K562 (cell line): ENCODE measurements around the gene ACTN4. TPM values are rescaled to one million over a fixed set of nuclear protein-coding genes. Genes with fewer than 3 reads are reported as not detected.

Source experiments
- ATAC-seq: fragments of 200-7000 bp; cut with Tn5 transposase; 3 replicates; pipeline ENCODE4 v1.9.1; 2020; ENCODE audit warnings: moderate library complexity
- BruUV-seq: library from RNA; stranded (reverse); fragments of 400-500 nt; replicated peaks from 2 replicates; lab custom pipeline; 2021; lab: Mats Ljungman, UMichigan
- CTCF ChIA-PET: fragments of 300-600 bp; formaldehyde crosslinking; extraction: SDS; loops from one replicate; lab custom pipeline; 2021; ENCODE audit warnings: low intra/inter-chr PET ratio; lab: Yijun Ruan, JAX
- POLR2A ChIA-PET: fragments of 300-600, 350-650 bp; sonication (Branson Sonifier 250); formaldehyde crosslinking; extraction: SDS; loops from one replicate; lab custom pipeline; 2021; ENCODE audit warnings: antibody characterized with exemption, inconsistent platforms; lab: Yijun Ruan, JAX
- DNase-seq, 4 experiments: peaks; one replicate each; pipeline versions ENCODE4 v3.0.0 to v3.0.0-alpha.2; 2011 to 2018; ENCODE audit warnings: low spot score in 3 of 4, mixed read lengths in 3 of 4; ENCODE audit errors: extremely low read depth in 1 of 4
- FAIRE-seq: peaks from 2 replicates; lab custom pipeline; 2011; peaks lifted over from hg19 to GRCh38; lab: Jason Lieb, UNC
- H2AFZ ChIP-seq: 2 replicates; pipeline ENCODE4 v1.6.0; 2011; ENCODE audit warnings: low read depth, low read length, control low read depth, inconsistent platforms
- H3K27ac ChIP-seq: fragments of 200-600 bp; 3 replicates; pipeline ENCODE4 v1.8.0; 2011; ENCODE audit warnings: low read depth, mild to moderate bottlenecking, control low read depth, inconsistent platforms, low read length, moderate library complexity, mixed read lengths; ENCODE audit errors: extremely low read depth
- H3K27me3 ChIP-seq, 2 experiments: fragments of 300-600 bp in 1 of 2; 2 replicates in 1 of 2; 3 replicates in 1 of 2; pipeline versions ENCODE4 v1.6.0 to v1.8.0; 2011; ENCODE audit warnings: inconsistent platforms in 2 of 2, low read length in 2 of 2, mild to moderate bottlenecking in 1 of 2, mixed read lengths in 1 of 2, moderate library complexity in 1 of 2; ENCODE audit not compliant: control insufficient read depth in 2 of 2, insufficient read depth in 2 of 2
- H3K36me3 ChIP-seq: fragments of 300-600 bp; 3 replicates; pipeline ENCODE4 v1.8.0; 2011; ENCODE audit warnings: mild to moderate bottlenecking, low read length, inconsistent platforms; ENCODE audit not compliant: control insufficient read depth, insufficient read depth
- H3K4me1 ChIP-seq, 2 experiments: fragments of 200-600 bp in 1 of 2; replicated peaks in 1 of 2; 2 replicates in 1 of 2; 3 replicates in 1 of 2; pipeline versions ENCODE4 v1.5.1 to v1.8.0; 2011; ENCODE audit warnings: inconsistent platforms in 2 of 2, low read length in 2 of 2, mild to moderate bottlenecking in 1 of 2, mixed read lengths in 1 of 2, moderate library complexity in 1 of 2; ENCODE audit not compliant: control insufficient read depth in 2 of 2, insufficient read depth in 2 of 2
- H3K4me2 ChIP-seq: 2 replicates; pipeline ENCODE4 v1.6.1; 2011; ENCODE audit warnings: low read length, control low read depth, inconsistent platforms, mixed read lengths; ENCODE audit not compliant: insufficient read depth
- H3K4me3 ChIP-seq: fragments of 200-600 bp; sonication (generic), shearing (Covaris generic); 2 replicates; pipeline ENCODE4 v1.5.1; 2016; ENCODE audit warnings: control low read depth, inconsistent platforms
- H3K79me2 ChIP-seq: fragments of 200-600 bp; 3 replicates; pipeline ENCODE4 v1.8.0; 2011; ENCODE audit warnings: low read length, inconsistent platforms; ENCODE audit not compliant: control insufficient read depth, insufficient read depth
- H3K9ac ChIP-seq, 2 experiments: 2 replicates each; pipeline versions ENCODE4 v1.6.0 to v1.6.1; 2011; ENCODE audit warnings: low read depth in 2 of 2, low read length in 2 of 2, control low read depth in 1 of 2, inconsistent platforms in 1 of 2, mild to moderate bottlenecking in 1 of 2, mixed read lengths in 1 of 2; ENCODE audit not compliant: insufficient read depth in 1 of 2
- H3K9me1 ChIP-seq: one replicate; pipeline ENCODE4 v1.6.0; 2011; ENCODE audit warnings: inconsistent platforms, mild to moderate bottlenecking, low read length, moderate library complexity; ENCODE audit not compliant: control insufficient read depth, insufficient read depth
- H3K9me3 ChIP-seq: replicated peaks from 2 replicates; pipeline ENCODE4 v1.5.1; 2011; ENCODE audit warnings: low read depth, low read length, inconsistent platforms; ENCODE audit not compliant: control insufficient read depth, insufficient read depth
- H4K20me1 ChIP-seq: replicated peaks from 2 replicates; pipeline ENCODE4 v1.6.1; 2011; ENCODE audit warnings: low read length, inconsistent platforms, mixed read lengths; ENCODE audit not compliant: control insufficient read depth, insufficient read depth
- BCL6 ChIP-seq: fragments of 250-450 bp; sonication (Bioruptor Pico); IDR thresholded peaks from 2 replicates; pipeline ENCODE4 v1.4.0; 2020
- CBX8 ChIP-seq: fragments of 200-600 bp; sonication (generic); IDR thresholded peaks from 2 replicates; pipeline ENCODE4 v1.6.1; 2012; ENCODE audit warnings: borderline replicate concordance, mixed run types, low read depth, mild to moderate bottlenecking, moderate library complexity, mixed read lengths, low read length, control low read depth, inconsistent platforms; ENCODE audit not compliant: poor library complexity, severe bottlenecking; ENCODE audit errors: extremely low read depth
- KLF10 ChIP-seq: fragments of 250-450 bp; sonication (Bioruptor Pico); IDR thresholded peaks from 2 replicates; pipeline ENCODE4 v1.6.1; 2021; ENCODE audit warnings: matching md5 sums
- NFYB ChIP-seq: IDR thresholded peaks from 2 replicates; pipeline ENCODE4 v1.6.1; 2011; ENCODE audit warnings: mild to moderate bottlenecking, moderate library complexity; ENCODE audit not compliant: insufficient read length; ENCODE audit errors: extremely low read depth
- WGBS: fragments of 100-300 bp; shearing (Covaris generic); methylation state at CpG from one replicate; pipeline ENCODE4 v1.1.6; 2016; ENCODE audit warnings: low coverage, mixed read lengths; ENCODE audit not compliant: insufficient coverage; ENCODE audit errors: missing lambda C conversion rate; 5-methylcytosine and 5-hydroxymethylcytosine counted together
- in situ Hi-C: fragments of 300-500 bp; cut with MboI; formaldehyde crosslinking; loops from 4 replicates; pipeline ENCODE4 v1.15.0; 2018; ENCODE audit warnings: inconsistent platforms, mixed read lengths
- intact Hi-C: fragments of 100-400 bp; cut with micrococcal nuclease; formaldehyde crosslinking; loops from 2 replicates; pipeline ENCODE4 v1.14.2; 2022
- polyA plus RNA-seq, 8 experiments: library from polyadenylated mRNA; depleted of rRNA in 4 of 8; stranded (reverse) in 5 of 8; unstranded in 3 of 8; fragments of >200 nt; fragmentation: Nextera tagmentation in 2 of 8; fragmentation: Illumina TruSeq in 1 of 8; extraction: Ambion mirVana in 2 of 8; extraction: Trizol in 1 of 8; gene quantifications; 2 replicates each; pipeline versions ENCODE4 v1.2.1 to v1.2.3, GENCODE V29; 2011 to 2014; ENCODE audit warnings: inconsistent platforms in 1 of 8, missing spikeins in 1 of 8
- total RNA-seq, 7 experiments: library from RNA; depleted of rRNA in 6 of 7; stranded (reverse); fragments of >200 nt in 6 of 7; fragmentation: Illumina TruSeq in 2 of 7; extraction: Trizol in 2 of 7; gene quantifications; 2 replicates each; pipeline versions ENCODE4 v1.2.1 to v1.2.3, GENCODE V29; 2011 to 2021; ENCODE audit warnings: low replicate concordance in 1 of 7
- TF ChIP-seq, protein P1 (sequence below), 2 experiments: fragments of 250-450 bp in 1 of 2; fragments of 450-650 bp in 1 of 2; sonication (Bioruptor Pico) in 1 of 2; IDR thresholded peaks; 2 replicates each; pipeline versions ENCODE4 v1.6.1 to v1.8.0; 2016 to 2021; ENCODE audit warnings: mild to moderate bottlenecking in 2 of 2, moderate library complexity in 2 of 2, missing compliant biosample characterization in 1 of 2, missing genetic modification characterization in 1 of 2

The ACTN4 gene
- total and polyA plus RNA-seq, 9 of the 15 experiments (the other 6 are each of a cell fraction or from before 2014, with no cell fraction given) = 3.1 to 385 (median 125) TPM

DNA sequence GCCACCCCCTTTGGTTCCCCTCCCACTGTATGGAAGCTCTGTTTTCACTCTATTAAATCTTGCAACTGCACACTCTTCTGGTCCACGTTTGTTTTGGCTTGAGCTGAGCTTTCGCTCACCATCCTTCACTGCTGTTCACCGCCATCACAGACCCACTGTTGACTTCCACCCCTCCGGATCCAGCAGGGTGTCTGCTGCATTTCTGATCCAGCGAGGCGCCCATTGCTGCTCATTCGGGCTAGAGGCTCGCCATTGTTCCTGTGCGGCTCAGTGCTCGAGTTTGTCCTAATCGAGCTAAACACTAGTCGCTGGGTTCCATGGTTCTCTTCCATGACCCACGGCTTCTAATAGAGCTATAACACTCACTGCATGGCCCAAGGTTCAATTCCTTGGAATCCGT lies 42.7 kb downstream of the ACTN4 start:
- peak overlapping the region; percentile 82; the same call in 1 of the 3 replicates for H3K27ac ChIP-seq
- H3K4me3 ChIP-seq = no peak overlapping the region
- POLR2A ChIA-PET = interaction anchor here (1.6 to 1.8 kb wide), 2 partner anchors 11 to 303 kb away, joined by 4 to 5 read pairs; no protein-coding TSS in a partner anchor
- peaks cover 16% of the 10 kb centered on the region for H4K20me1 ChIP-seq
- intact Hi-C loops = no loop called here
- CTCF ChIA-PET = no interaction called here
- H3K79me2 ChIP-seq = peaks cover 96% of the 10 kb centered on the region
- H3K9me1 ChIP-seq = peaks cover 3% of the 10 kb centered on the region
- BruUV-seq = no TSS peak
- ATAC-seq = no peak
- no peaks in the 10 kb centered on the region for H3K9me3 ChIP-seq
- FAIRE-seq = no peak
- in situ Hi-C loops = no loop called here
- no peak overlapping the region for H3K4me2 ChIP-seq
- TF ChIP-seq, protein P1, sequence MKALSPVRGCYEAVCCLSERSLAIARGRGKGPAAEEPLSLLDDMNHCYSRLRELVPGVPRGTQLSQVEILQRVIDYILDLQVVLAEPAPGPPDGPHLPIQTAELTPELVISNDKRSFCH (CRISPR knock-in tag; IDR thresholded peaks at IDR 0.05) = no peak
- TF ChIP-seq, protein P1 (tag; IDR thresholded peaks at IDR 0.05) = 0 out of 2 replicates have a peak, but pooled peaks have one; percentile 31
- TF ChIP-seq NFYB = no peak
- TF ChIP-seq KLF10 (CRISPR knock-in tag) = no peak
- no peak for TF ChIP-seq BCL6 (CRISPR knock-in tag)
- TF ChIP-seq CBX8 = no peak
- peaks cover 69% of the 10 kb centered on the region for H3K36me3 ChIP-seq
- H3K4me1 ChIP-seq = peaks cover 46 to 51% of the 10 kb centered on the region in 2 experiments
- peak overlapping the region in 1 of 2 experiments; percentile 39; a peak in 1 of 4 replicates for H3K9ac ChIP-seq
- no peaks in the 10 kb centered on the region for H3K27me3 ChIP-seq
- 91% methylated on average over 14 of the region's 14 CpGs for WGBS
- DNase-seq = no peak
- H2AFZ ChIP-seq = no peak overlapping the region
